Measurements from ENCODE around the gene VCY.
"Not testable (repeated sequence)": the region's sequence is repeated elsewhere in the genome, so short reads cannot be mapped to it uniquely, and the experiment has no call there.

VCY gene

GRCh38 chrY:13986373-13986772, at the start of gene VCY:
TSS of gene VCY (minus strand) at chrY:13986473. CDS start at chrY:13986440, 33 bp downstream.
- DNase-seq (ENCODE audit: low read depth): not testable (repeated sequence)

- DNase-seq (ENCODE audit: low read depth): not testable (repeated sequence)
These were observed 44.1 kb upstream of the VCY start for GRCh38 chrY:14030395-14030794.

GRCh38 chrY:14011916-14012315, 25.6 kb upstream of the VCY start:
- not testable (repeated sequence) for DNase-seq (ENCODE audit: low read depth)

GRCh38 chrY:13942406-13942805, 43.9 kb downstream of the VCY start:
- not testable (repeated sequence) for DNase-seq (ENCODE audit: low read depth)
